ENCODE data around the gene FHIP1A.

The FHIP1A gene

GRCh38 chr4:151418385-151418784, 9.4 kb downstream of the FHIP1A start:
- no peak for DNase-seq

DNA sequence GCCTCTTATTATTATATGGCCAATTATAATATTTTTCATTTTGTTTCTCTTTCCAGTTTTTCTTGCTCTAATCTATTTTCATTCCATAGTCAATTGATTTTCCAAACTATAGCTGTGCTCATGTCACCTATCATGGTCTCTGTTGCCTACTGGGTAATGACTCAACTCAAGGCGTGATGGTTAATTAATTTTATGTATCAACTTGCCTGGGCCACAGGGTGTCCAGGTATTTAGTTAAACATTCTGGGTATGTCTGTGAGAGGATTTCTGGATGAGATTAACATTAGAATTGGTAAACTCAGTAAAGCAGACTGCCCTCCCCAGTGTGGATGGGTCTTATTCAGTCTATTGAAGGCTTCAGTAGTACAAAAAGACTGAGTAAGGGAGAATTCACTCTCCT, 9.9 kb downstream of the FHIP1A start:
- no peak for DNase-seq

GRCh38 chr4:151420250-151420807, 11.4 kb downstream of the FHIP1A start:
- no peak for DNase-seq

DNA sequence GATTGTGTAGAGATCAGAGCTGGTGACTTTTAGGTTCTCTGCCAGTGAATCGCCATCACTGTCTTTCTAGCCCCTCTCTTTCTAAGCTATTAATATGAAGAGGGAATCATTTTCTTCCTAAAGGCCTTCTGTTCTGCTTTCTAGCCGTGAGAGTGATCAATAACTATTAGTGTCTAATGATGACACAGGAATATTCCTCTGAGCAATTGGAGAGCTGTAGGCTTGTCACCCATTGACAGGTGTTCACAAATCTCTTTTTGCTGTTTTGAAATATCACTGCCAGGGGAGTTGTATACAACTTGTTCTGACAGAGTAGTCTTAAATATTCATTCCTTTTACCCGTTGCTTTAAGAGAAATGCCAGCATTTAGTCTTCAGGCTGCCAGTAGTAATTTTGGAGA, 13.9 kb downstream of the FHIP1A start:
- no peak for DNase-seq

DNA sequence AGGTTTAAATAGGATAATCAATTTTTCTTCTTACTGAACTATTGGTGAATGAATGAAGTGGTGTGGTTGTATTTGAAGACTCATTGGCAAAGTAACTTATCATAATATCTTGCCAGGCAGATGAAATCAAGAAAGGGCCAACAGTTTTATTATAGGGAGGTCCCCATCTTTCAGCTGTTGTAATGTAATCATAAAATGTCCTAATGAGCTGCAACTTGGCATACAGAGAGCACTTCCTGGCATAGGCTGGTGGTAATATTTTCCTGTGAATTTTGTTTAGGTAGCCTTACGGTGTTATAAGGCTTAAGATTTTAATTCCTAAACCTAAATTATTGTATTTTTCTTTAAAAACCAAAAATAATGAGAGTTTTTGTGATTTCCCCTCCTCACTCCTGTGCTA, 17.5 kb downstream of the FHIP1A start:
- no peak for DNase-seq

- DNase-seq, result no peak
Observed at GRCh38 chr4:151427266-151427665, 18.3 kb downstream of the FHIP1A start.

GRCh38 chr4:151428346-151428745, 19.4 kb downstream of the FHIP1A start:
- no peak for DNase-seq

GRCh38 chr4:151429957-151430570, 21.1 kb downstream of the FHIP1A start:
- no peak for DNase-seq

DNA sequence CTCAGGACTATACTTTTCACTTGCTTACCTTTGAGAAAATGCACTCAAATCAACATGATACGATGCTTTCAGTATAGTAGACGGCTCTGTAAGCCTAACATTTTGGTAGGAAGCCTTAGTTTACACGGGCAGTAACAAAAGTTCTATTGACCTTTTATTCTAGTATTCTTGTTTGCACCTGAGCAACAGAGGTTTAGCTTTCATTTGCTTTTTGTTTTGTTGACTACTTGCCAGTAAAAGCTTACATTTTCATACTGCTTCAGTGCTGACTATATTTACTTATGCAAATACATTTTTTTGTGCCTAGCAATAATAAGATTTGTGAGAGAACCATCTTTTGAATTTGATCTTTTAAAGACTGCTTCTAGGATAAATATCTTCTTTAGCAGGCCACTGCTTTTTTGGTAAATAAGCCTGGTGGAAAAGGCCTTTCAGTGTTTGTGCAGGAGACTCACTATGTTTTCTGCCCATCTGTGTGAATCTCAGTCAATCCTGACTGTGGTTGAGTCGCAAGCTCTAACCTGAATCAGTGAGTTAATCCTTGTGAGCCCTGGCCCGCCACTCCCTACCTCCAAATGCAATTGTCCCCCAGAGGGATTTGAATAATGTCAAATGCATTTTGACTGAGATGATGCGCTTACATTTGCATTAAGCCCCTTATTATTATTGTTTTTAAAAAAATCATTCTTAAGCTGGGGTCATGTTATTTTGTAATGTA, 21.9 kb downstream of the FHIP1A start:
- no peak for DNase-seq

- no peak for DNase-seq
Observed at GRCh38 chr4:151431728-151432127, 22.8 kb downstream of the FHIP1A start.

DNA sequence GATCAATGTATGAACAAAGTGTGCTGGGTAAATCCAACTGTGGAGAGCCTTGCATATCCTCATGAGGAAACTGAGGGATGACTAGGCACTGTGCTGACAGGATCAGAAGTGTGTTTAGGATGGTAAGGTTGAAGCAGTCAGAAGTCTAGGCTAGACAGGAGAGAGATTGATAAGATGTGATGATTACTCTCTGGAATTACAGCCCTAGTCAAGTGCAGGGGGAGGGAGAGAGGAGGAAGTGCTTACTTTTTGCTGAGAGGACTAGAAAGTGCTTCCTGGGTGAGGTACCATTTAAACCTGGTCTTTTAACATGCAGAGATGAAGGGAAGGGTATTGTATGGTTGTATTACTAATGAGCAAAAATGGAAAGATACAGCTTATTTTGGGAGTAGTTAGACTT, 23.7 kb downstream of the FHIP1A start:
- no peak for DNase-seq

GRCh38 chr4:151434183-151434860, 25.3 kb downstream of the FHIP1A start:
- DNase-seq, result no peak

DNA sequence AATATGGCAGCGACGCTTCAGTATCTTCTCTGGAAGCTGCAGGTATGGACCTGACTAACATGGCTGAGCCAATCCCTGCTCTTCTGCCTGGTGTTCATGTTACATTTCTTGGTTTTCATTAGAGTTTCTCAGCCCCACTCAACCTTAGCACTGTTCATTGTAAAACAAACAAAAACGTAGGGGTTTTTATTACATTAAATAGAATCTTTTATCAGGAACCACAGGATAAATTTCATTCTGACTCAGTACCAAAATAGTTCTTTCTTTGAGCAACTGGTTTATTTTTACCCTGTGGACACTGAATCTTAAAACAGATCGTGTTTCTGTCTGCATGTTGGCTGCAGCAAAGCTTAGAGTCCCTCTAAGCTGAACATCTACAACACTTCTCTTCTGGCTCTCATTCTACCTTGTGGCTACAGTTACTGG, 27.1 kb downstream of the FHIP1A start:
- DNase-seq, result no peak

DNA sequence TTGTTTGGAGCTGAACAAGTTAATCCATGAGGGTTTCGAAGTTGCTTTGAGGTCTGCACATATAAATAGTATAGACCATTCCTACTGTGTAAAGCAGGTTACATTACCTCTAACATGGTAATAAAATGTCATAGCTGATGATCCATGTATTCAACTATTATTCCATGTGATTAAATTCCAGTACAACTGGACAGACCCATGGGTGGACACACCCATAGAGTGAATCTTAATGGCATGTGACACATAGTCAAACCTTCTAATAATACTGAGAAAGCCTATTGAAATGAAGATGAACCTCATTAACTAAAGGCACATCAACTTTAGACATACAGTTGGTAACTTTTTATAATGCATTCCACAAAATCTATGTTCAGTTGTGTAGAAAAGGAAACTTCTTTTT, 28.5 kb downstream of the FHIP1A start:
- no peak for DNase-seq

DNA sequence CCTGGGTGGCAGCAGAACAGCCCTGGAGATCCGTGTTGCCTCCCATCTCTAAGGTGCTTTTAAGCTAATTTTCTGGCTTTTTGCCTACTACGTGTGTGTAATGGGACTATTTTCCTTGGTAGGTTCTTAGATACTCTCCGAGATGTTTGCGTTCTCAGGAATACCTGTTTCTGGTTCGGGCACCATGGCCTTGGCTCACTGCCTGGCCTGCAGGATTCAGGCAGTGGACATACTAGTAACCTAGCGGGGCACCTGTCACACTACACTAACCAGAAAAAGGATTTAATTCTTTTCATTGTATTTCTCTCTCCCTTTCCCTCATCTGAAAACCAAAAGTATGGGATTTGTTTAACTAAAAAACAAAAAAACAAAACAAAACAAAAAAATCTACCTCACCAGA, 29.2 kb downstream of the FHIP1A start:
- no peak for DNase-seq

DNA sequence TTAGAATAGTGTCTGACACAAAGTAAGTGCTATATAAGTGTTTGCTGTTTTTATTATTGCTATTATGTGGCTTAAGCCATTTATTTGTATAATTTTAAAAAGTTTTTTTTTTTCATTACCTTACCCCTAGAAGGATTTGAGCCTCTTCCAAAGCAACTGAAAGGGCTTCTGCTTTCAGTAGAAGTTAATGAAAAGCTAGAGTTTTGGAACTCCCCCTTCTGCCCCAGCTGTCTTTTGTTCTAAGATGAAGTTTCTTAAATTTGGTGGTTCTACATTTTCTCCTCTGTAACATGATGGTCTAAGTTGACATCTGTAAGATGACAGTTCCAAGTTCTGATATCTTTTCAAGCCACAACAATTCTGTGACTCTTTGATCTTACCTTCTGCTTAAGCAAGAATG, 30.3 kb downstream of the FHIP1A start:
- DNase-seq, result no peak

GRCh38 chr4:151442002-151442401, 33.0 kb downstream of the FHIP1A start:
- DNase-seq, result no peak

- DNase-seq, result no peak
Observed at GRCh38 chr4:151443247-151443646, 34.3 kb downstream of the FHIP1A start.

DNA sequence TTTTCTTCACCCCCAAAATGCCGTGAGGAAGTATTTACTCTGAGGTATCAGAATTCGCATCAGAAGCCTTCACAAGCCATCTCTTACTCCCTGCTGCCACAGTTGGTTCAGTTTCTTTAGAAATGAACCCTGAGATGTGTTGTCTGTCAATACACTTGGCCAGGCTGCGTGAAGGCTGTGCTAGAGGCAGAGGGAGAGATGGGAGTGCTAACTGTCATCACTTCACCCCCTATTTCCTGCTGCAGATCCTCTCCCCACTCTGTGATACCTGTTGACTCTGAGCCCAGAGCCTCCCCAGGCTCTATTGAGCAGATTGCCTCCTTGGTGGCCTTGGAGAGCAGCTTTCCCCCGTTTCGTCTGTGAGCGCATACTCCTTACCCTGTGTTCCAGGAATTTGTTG, 34.8 kb downstream of the FHIP1A start:
- no peak for DNase-seq

- no peak for DNase-seq
Observed at GRCh38 chr4:151446208-151446607, 37.2 kb downstream of the FHIP1A start.

GRCh38 chr4:151454513-151454912, 45.5 kb downstream of the FHIP1A start:
- DNase-seq, result no peak

DNA sequence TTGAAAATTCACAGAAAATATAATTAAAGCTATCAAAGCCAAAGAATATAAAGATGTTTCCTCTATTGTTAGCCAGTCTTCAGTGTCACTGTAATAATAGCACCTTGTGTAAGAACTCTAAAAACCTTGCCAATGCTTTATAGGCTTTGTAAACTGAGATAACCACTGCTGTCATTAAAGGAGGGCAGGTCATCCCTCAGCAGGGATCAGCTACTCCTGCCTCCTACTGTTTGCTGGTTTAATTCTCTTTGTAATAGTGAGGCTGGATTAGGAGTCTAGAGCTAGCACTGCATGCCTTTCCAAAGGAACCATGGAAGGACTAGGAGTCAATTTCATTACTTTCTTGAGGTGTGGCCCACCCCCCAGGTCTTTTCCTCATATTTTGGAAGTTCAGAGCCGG, 46.2 kb downstream of the FHIP1A start:
- DNase-seq, result no peak

GRCh38 chr4:151458148-151458547, 49.2 kb downstream of the FHIP1A start:
- no peak for DNase-seq
